DMS153 treated with DMSO at 0.1 percent for 48 hours (cell line): ENCODE measurements around the gene SBF1.
"Not testable (repeated sequence)": the region's sequence is repeated elsewhere in the genome, so short reads cannot be mapped to it uniquely, and the experiment has no call there.

Experiments
- DNase-seq: peaks from one replicate; lab custom pipeline; 2025; ENCODE audit not compliant: unreplicated experiment; lab: John Stamatoyannopoulos, UW

SBF1 gene

DNA sequence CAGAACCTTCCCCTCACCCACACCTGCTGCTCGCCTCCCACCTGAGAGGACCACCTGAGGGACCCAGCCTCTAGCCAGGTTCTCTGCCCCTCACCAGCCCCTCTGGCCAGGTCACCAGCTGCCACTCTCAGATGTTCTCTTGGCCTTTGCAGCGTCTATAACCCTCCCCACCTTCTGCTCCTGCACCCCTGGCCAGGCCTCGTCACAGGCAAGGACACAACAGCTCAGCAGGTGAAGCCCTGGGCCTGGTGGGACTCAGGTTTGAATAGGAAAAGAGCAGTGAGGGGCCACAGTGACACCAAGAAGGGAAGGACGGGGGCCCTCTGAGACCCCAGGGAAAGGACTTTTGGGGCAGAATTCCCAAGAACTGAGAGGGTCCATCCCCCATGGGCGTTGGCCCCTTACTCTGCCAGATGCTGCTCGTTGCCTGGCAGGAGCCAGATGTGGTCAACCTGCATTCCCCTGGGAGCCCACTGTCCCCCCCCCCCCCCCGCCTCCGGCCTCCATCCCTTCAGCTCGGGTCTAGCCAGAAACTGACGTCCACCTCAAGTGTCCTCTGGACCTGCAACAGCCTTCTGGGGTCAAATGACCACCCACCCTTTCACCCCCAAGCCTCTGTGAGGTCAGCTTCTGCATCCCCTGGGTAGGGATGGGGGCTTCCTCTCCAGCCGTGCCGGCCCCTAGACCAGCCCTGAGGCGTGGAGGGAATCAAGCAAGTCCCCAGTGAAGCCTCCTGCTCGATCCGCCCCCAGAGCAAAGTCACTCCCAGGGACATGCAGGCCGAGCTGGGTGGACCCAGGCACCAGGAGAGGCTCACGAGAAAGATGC, 28.7 kb downstream of the SBF1 start:
- no peak for DNase-seq

DNA sequence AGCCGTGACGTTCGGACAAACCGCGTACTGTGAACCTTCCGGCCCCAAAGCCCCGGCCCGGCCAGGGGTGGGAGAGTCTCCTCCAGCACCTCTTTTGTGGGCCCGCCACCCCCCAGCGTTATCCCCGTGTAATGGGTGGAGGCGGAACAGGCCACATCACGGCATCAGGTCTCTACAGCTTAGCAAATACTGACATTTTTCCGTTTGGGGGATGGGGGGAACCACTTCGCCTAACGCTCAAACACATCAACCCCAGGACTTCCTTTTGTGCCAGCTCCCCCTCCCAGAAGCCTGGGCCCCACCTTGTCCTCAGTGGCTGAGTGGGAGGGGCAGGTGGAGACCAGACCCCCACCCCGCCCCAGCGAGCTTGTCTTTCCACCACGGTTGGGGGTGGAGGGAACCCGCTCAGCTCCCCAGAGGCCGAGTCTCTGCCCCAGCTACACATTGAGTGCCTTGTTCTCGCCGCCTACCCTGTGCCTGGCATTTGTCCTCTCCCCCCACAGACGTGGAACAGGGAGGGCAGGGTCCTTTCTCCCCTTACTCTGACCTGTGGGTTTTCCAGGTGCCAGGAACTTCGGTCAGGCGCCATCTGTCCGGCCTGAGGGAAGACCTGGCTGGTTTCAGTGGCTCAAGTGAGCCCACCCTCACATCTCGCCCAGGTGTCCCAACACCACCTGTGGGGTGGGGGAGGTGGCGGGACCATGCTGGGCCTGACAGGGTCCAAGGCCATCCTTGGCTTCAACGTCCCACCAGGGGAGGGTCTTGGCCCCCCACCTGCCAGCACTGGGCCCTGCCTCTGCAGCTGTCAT, 29.6 kb downstream of the SBF1 start:
- no peak for DNase-seq

DNA sequence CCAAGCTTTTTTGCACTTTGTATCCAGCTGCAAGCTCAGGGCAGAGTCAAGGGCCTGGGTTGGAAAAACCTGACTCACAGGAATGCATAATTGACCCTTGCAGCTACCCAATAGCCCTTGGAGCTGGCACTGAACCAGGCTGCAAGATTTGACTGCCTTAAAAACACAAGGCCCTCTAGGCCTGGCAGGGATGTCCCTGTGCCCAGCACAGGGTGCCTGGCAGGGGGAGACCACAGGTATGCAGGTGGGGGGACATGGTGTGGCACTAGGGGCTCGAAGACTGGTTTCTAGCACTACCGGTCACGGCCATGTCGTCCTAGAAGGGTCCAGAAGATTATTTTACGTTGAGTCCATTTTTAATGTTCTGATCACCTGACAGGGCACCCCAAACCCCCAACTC, 30.2 kb downstream of the SBF1 start:
- no peak for DNase-seq

- DNase-seq = no peak
Observed at GRCh38 chr22:50443801-50444625, 30.8 kb downstream of the SBF1 start.

DNA sequence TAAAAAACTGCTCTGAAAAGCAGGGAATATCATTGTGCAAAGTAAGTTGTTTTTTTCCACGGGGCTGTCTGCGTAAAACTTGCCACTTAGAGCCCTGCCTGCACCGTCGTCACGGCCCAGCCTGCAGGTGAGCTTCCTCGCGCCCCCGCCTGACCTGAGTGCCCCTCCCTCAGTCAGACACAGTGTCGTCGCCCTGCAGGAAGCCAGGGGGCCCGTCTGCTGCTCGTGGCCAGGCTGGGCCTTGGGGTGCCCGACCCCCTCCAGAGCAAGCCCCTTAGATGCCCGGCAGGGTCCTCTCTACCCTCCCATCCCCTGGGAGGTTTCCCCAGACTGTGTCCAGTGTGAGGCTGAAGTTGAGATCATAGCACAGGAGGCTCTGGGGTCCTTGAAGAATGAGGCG, 31.6 kb downstream of the SBF1 start:
- DNase-seq = no peak

DNA sequence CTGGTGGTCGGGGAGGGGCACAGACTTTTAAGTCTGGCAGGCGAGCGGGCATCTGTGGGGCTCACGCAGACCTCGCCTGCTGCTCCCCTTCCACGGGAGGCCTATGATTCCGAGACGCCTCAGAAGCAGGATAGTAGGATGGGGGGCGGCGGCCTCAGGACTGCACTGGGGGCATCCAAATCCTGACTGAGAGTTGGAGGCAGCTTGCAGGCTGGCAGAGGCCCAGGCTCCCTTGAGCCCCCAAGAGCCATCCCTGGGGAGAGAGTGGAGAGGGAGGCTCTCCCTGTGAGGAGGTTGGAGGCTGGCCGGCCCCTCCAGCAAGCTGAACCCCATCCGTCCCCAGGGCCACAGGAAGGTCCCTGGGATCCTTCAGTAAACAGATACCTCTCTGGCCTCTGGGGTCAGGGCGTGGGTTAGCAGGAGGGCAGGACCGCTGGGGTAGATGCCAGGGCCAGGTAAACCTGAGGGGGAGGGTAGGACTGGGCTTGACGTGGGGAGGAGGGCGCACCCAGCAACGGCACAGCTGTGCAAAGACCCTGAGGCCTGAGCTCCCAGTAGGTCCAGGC, 33.3 kb downstream of the SBF1 start:
- DNase-seq = no peak

DNA sequence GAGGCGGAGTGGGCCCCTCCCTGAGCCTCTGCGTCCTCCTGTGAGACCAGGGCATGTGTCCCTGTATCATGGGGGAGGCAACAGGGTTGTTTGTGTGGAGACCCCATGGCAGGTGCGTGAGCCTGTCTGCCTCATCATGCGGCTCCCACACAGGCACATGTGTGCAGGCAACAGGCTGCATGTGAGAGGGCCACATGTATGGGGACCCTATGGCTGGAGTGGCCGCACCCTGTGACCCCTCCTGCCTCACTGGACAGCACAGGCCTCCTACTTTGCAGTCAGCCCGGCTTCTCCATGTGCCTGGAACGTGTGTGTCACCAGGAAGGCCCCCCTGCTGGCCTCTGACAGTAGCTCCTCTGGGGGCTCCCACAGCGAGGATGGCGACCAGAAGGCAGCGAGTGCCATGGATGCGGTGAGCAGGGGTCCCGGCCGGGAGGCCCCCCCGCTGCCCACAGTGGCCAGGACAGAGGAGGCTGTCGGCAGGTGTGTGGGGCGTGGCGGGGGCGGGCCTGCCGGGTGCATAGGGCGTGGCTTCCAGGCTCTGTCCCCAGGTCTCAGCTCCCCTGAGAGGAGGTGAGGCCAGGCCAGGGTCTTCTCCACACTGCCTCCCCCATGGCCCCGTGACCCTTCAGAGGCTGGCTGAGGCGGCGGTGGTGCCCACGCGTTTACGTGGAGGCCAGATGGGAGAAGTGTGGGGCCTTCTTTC, 34.1 kb downstream of the SBF1 start:
- no peak for DNase-seq

GRCh38 chr22:50439871-50440331, 34.9 kb downstream of the SBF1 start:
- DNase-seq = no peak

- DNase-seq = no peak
Observed at GRCh38 chr22:50439314-50439870, 35.4 kb downstream of the SBF1 start.

GRCh38 chr22:50438305-50439275, 36.2 kb downstream of the SBF1 start:
- no peak for DNase-seq

DNA sequence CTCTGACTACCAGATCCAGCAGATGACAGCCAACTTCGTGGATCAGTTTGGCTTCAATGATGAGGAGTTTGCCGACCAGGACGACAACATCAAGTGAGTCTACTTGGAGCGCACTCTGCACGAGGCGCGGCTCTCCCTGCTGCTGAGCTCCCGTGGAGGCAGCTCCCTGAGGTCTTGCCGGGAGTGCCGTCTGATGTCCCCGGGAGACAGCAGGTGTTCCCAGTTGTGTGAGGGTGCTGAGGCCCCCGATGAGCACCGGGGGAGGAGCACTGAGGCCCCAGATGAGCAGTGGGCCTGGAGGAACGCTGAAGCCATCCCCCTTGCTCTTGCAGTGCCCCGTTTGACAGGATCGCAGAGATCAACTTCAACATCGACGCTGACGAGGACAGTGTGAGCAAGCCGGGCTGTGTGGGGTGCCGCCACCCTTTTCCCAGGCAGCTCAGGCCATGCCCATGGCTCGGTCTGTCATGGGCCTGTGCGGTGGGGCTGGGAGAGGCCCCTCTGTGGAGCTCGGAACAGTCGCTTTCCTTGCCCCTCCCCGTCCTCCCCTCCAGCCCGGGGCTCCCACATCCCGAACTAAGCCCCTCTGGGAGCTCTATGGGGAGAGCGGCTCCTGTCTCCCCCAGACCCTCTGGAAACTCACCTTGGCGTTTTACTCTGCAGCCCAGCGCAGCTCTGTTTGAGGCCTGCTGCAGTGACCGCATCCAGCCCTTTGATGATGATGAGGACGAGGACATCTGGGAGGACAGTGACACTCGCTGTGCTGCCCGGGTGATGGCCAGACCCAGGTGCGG, 37.1 kb downstream of the SBF1 start:
- DNase-seq = no peak

DNA sequence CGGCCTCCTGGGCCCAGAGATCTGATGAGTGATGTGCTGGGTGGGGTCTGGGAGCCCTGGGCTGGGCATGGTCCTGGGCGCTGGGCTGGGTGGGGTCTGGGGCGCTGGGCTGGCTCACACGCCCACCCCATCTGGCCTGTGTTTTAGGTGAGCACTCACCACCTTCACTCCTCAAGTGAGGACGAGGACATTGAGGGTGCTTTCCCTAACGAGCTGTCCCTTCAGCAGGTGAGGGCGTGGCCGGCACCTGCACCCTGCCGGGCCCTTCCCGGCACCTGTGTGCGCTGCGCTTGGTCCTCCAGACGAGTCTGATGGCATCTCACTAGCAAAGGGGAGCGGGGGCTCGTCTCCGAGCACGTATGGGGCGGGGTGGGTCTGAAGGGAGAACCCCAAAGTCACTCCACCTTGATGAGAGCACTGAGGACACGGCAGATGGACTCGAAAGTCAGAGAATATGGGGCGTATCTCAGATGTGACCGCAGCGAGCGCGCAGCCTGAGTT, 37.9 kb downstream of the SBF1 start:
- no peak for DNase-seq

GRCh38 chr22:50436015-50436830, 38.6 kb downstream of the SBF1 start:
- no peak for DNase-seq

GRCh38 chr22:50435291-50436014, 39.4 kb downstream of the SBF1 start:
- DNase-seq = no peak

DNA sequence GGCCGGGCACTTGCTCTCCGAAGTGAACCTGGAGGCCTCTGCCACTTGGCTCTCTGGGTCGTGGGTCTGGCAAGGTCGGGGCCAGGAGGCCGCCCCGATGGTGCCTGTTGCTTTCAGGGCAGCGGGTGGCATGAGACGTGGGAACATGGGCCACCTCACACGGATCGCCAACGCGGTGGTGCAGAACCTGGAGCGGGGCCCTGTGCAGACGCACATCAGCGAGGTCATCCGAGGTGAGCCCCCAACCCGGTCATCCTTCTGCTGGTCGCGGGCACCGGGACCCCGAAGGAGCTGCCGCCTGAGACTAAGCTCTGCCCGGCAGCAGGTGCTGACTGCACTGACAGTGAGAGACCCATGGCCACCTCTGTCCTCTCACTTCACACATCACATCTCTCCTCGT, 40.0 kb downstream of the SBF1 start:
- no peak for DNase-seq

DNA sequence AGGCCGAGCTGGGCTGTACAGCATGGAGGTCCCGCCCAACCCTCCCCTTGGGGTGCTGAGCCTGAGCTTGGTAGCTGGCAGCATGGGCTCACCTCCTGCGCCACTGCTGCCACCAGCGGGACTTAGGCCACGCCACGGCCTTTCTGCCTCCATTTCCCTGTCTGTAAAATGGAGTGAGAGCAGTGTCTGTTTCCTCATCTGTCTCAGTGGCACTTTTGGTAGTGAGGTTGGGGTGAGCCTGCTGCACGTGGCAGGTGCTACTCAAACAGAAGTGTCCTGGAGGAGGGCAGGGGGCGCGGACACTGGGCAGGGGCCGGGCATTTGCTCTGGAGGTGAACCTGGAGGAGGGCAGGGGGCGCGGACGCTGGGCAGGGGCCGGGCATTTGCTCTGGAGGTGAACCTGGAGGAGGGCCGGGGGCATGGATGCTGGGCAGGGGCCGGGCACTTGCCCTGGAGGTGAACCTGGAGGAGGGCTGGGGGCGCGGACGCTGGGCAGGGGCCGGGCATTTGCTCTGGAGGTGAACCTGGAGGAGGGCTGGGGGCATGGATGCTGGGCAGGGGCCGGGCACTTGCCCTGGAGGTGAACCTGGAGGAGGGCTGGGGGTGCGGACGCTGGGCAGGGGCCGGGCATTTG, 41.8 kb downstream of the SBF1 start:
- not testable (repeated sequence) for DNase-seq
